Measurements from ENCODE around the gene PDCL3. TPM values are rescaled to one million over a fixed set of nuclear protein-coding genes. Genes with fewer than 3 reads are reported as not detected.

The PDCL3 gene
- polyA plus RNA-seq, 1 experiment, result 10.9 TPM

DNA sequence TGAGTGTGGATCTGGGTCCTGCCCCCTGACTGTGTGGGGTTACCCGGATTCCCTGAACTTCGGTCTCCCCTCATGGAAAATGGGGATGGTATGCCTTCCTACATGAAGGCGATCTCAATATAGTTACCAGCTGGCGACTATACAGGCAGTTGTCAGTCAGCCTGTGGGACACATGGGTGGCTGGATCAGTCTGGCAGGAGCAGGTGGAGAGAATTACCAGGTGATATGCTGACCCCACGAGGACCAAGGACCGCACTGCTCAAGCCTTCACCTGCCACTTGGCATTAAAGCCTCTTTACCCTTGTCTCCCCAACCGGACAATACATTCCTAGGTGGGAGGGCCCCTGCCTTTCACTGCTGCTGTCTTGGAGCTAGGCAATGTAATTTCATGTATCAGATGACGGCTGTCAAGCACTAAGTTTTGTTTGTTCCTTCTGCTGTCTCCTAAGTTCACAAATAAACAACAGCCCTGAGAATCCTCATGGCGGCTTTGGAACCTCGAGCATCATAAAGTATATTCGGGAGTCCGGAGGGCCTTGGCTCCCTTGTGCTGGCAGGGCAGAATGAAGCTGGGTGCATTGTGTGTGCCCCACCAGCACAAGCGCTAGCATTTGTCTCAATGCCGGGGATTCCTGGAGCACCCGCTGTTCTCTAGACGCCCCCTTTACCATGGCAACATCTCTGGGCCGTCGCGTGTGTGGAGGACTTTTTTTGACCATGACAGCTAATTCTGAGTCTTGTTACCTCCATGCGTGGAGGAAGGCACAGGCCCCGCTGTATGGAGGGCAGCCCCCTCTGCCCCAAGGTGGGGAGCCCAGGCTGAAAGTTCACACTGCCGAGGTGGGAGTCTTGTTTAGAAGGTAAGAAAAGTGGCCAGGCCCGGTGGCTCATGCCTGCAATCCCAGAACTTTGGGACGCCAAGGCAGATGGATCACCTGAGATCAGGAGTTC is 48.6 kb downstream of the PDCL3 start:
- POLR2A ChIA-PET, result no interaction called here
- no peak for DNase-seq (ENCODE audit: low read depth)
- TF ChIP-seq, protein P1, sequence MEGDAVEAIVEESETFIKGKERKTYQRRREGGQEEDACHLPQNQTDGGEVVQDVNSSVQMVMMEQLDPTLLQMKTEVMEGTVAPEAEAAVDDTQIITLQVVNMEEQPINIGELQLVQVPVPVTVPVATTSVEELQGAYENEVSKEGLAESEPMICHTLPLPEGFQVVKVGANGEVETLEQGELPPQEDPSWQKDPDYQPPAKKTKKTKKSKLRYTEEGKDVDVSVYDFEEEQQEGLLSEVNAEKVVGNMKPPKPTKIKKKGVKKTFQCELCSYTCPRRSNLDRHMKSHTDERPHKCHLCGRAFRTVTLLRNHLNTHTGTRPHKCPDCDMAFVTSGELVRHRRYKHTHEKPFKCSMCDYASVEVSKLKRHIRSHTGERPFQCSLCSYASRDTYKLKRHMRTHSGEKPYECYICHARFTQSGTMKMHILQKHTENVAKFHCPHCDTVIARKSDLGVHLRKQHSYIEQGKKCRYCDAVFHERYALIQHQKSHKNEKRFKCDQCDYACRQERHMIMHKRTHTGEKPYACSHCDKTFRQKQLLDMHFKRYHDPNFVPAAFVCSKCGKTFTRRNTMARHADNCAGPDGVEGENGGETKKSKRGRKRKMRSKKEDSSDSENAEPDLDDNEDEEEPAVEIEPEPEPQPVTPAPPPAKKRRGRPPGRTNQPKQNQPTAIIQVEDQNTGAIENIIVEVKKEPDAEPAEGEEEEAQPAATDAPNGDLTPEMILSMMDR (IDR thresholded peaks at IDR 0.05; ENCODE audit: insufficient read depth, low read depth, low read length), result no peak
- no peak overlapping the region for H3K4me3 ChIP-seq (ENCODE audit: low read depth, low read length)
- H3K36me3 ChIP-seq (ENCODE audit: control insufficient read depth, insufficient read depth, low read length), result no peaks in the 10 kb centered on the region
- CTCF ChIA-PET, result interaction anchor here (0.6 to 3.0 kb wide), 13 partner anchors 10 to 660 kb away, joined by 3 to 19 read pairs (median 5); no protein-coding TSS in a partner anchor
- peaks cover 6% of the 10 kb centered on the region for H3K27me3 ChIP-seq (ENCODE audit: control insufficient read depth, insufficient read depth, low read length)

DNA sequence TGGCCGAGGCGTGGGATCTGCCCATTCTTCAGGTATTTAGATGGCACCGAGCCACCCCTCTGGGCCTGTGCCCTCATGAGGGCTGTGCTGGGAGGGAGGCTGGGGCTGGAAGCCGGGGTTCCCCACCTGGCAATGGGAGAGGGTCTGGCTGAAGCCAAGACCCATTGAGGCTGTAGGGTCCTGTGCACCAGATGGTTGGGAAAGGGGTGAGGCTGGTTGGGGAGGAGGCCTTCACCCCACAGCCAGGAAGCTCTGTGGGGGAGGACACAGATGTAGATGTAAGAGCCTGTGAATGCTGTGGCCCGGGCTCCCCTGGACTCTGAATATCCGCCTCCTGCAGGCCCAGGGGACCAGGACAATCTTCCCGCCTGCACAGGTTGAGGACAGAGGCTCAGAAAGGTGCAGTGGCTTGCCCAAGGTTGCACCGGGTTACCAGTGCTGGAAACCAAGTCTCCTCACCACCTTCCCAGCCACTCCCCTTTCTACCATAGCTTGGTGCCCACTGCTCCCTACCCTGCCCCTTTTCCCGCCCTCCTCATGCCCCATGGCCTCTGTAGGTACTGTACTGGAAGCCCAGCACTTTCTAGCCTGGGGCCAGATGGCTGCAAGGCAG is 49.7 kb downstream of the PDCL3 start:
- DNase-seq (ENCODE audit: low read depth), result no peak
- CTCF ChIA-PET, result interaction anchor here (0.5 to 3.0 kb wide), 3 partner anchors 9 to 45 kb away, joined by 3 to 19 read pairs (median 3); no protein-coding TSS in a partner anchor
- Histone ChIP-seq H3K27me3 (ENCODE audit: control insufficient read depth, insufficient read depth, low read length) (peaks cover 6% of the 10 kb centered on the region), H3K36me3 (ENCODE audit: control insufficient read depth, insufficient read depth, low read length) (no peaks in the 10 kb centered on the region), H3K4me3 (ENCODE audit: low read depth, low read length) (no peak overlapping the region)
- TF ChIP-seq, protein P1 (IDR thresholded peaks at IDR 0.05; ENCODE audit: insufficient read depth, low read depth, low read length), result no peak
- POLR2A ChIA-PET, result no interaction called here

DNA sequence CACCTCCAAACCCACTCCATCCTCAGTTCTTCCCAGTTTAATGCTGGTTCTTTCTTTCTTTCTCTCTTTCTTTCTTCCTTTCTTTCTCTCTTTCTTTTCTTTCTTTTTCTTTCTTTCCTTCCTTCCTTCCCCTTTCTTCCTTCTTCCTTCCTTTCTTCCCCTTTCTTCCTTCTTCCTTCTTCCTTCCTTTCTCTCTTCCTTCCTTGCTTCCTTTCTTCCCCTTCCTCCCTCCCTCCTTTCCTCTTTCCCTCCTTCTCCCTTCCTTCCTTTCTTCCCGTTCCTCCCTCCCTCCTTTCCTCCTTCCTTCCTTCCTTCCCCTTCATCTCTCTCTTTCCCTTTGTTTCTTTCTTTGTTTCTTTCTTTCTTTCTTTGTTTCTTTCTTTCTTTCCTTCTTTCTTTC is 50.9 kb downstream of the PDCL3 start:
- CTCF ChIA-PET, result no interaction called here
- POLR2A ChIA-PET, result no interaction called here
- DNase-seq (ENCODE audit: low read depth), result no peak
- TF ChIP-seq, protein P1 (IDR thresholded peaks at IDR 0.05; ENCODE audit: insufficient read depth, low read depth, low read length), result no peak
- Histone ChIP-seq H3K36me3 (ENCODE audit: control insufficient read depth, insufficient read depth, low read length) (no peaks in the 10 kb centered on the region), H3K4me3 (ENCODE audit: low read depth, low read length) (no peak overlapping the region), H3K27me3 (ENCODE audit: control insufficient read depth, insufficient read depth, low read length) (peaks cover 6% of the 10 kb centered on the region)

DNA sequence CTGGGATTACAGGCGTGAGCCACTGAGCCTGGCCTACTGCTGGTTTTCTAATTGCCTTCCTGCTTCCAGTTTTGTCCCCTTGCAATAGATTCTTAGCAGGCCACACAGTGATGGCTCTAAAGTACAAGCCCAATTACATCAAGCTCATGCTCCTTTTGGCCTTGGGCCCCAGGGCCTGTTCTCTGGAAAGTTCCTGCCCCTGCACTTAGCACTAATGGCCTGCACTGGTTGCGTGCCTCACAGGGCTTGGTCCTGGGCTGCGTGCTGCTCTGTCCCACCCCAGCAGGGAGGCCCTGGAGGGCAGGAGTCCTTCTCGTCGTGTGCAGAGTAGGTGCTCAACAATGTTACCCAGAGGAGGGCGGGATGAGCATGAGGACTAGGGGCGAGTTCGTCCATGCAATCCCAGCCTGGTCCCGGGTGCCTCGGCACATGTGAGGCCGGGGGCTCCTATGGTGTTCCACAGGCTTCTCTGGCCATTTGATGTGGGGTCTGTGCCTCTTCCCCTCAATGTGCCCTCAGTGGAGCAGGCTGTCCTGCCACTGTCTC is 51.7 kb downstream of the PDCL3 start:
- no peak for DNase-seq (ENCODE audit: low read depth)
- POLR2A ChIA-PET, result no interaction called here
- TF ChIP-seq, protein P1 (IDR thresholded peaks at IDR 0.05; ENCODE audit: insufficient read depth, low read depth, low read length), result no peak
- H3K4me3 ChIP-seq (ENCODE audit: low read depth, low read length), result no peak overlapping the region
- no peaks in the 10 kb centered on the region for H3K36me3 ChIP-seq (ENCODE audit: control insufficient read depth, insufficient read depth, low read length)
- CTCF ChIA-PET, result no interaction called here
- peaks cover 6% of the 10 kb centered on the region for H3K27me3 ChIP-seq (ENCODE audit: control insufficient read depth, insufficient read depth, low read length)

DNA sequence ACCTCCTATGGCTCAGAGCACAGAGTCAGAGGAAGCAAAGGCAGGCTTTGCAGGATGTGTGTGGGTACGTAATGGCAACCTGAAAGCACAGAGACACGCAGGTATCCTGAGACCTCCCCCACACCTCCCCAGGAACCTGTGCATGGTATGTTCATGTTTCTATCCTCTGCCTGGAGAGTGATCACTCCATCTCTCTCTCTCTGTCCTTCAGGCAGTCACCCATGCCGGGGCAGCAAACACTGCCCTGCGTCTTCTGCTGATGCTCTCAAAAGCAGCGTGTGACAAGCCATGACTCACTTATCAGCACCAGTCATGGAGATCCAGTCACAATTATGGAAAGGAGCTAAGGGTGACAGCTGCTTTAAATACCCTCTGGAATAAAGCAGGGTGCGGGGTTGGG is 52.7 kb downstream of the PDCL3 start:
- POLR2A ChIA-PET, result no interaction called here
- TF ChIP-seq, protein P1 (IDR thresholded peaks at IDR 0.05; ENCODE audit: insufficient read depth, low read depth, low read length), result no peak
- Histone ChIP-seq H3K4me3 (ENCODE audit: low read depth, low read length) (no peak overlapping the region), H3K27me3 (ENCODE audit: control insufficient read depth, insufficient read depth, low read length) (peaks cover 8% of the 10 kb centered on the region), H3K36me3 (ENCODE audit: control insufficient read depth, insufficient read depth, low read length) (no peaks in the 10 kb centered on the region)
- CTCF ChIA-PET, result no interaction called here
- DNase-seq (ENCODE audit: low read depth), result no peak

All from BJ (cell line).